MM.1S (cell line): ENCODE measurements around the gene OSBP.

Experiments used
- DNase-seq: peaks from one replicate; pipeline ENCODE4 v3.0.0-alpha.2; 2015
- H2AFZ ChIP-seq: fragments of 300-600 bp; sonication (generic); 2 replicates; pipeline ENCODE4 v1.6.0; 2016; ENCODE audit warnings: antibody characterized with exemption, low read length
- H3F3A ChIP-seq: fragments of 300-600 bp; sonication (generic); 2 replicates; pipeline ENCODE4 v1.6.1; 2016; ENCODE audit warnings: mild to moderate bottlenecking, antibody characterized with exemption, low read length, moderate library complexity, mixed read lengths; ENCODE audit not compliant: insufficient read depth
- H3K27ac ChIP-seq: fragments of 300-600 bp; sonication (generic); 2 replicates; pipeline ENCODE4 v1.5.1; 2016; ENCODE audit warnings: mild to moderate bottlenecking, low read length
- H3K27me3 ChIP-seq: fragments of 300-600 bp; sonication (generic); replicated peaks from 2 replicates; pipeline ENCODE4 v1.6.0; 2016; ENCODE audit warnings: low read length; ENCODE audit not compliant: insufficient read depth
- H3K36me3 ChIP-seq: fragments of 300-600 bp; sonication (generic); replicated peaks from 2 replicates; pipeline ENCODE4 v1.6.1; 2016; ENCODE audit warnings: mild to moderate bottlenecking, low read length, mixed read lengths; ENCODE audit not compliant: insufficient read depth
- H3K4me1 ChIP-seq: fragments of 300-600 bp; sonication (generic); 2 replicates; pipeline ENCODE4 v1.6.1; 2016; ENCODE audit warnings: low read length, mixed read lengths
- H3K4me2 ChIP-seq: fragments of 300-600 bp; sonication (generic); 2 replicates; pipeline ENCODE4 v1.6.0; 2016; ENCODE audit warnings: low read depth, low read length
- H3K4me3 ChIP-seq: fragments of 300-600 bp; sonication (generic); 2 replicates; pipeline ENCODE4 v1.5.1; 2016; ENCODE audit warnings: low read length, mixed read lengths
- H3K79me2 ChIP-seq: fragments of 300-600 bp; sonication (generic); 2 replicates; pipeline ENCODE4 v1.6.1; 2016; ENCODE audit warnings: mixed run types, low read length, mixed read lengths
- H3K9ac ChIP-seq: fragments of 300-600 bp; sonication (generic); 2 replicates; pipeline ENCODE4 v1.6.1; 2016; ENCODE audit warnings: low read length, mixed read lengths
- H3K9me2 ChIP-seq: fragments of 300-600 bp; sonication (generic); replicated peaks from 2 replicates; pipeline ENCODE4 v1.6.1; 2016; ENCODE audit warnings: mild to moderate bottlenecking, low read length, mixed read lengths; ENCODE audit not compliant: insufficient read depth
- H3K9me3 ChIP-seq: fragments of 300-600 bp; sonication (generic); replicated peaks from 2 replicates; pipeline ENCODE4 v1.6.1; 2016; ENCODE audit warnings: mild to moderate bottlenecking, low read length, mixed read lengths; ENCODE audit not compliant: insufficient read depth
- H4K20me1 ChIP-seq: fragments of 300-600 bp; sonication (generic); 2 replicates; pipeline ENCODE4 v1.6.1; 2016; ENCODE audit warnings: mild to moderate bottlenecking, low read length, moderate library complexity, mixed read lengths; ENCODE audit not compliant: insufficient read depth
- EZH2 ChIP-seq: fragments of 300-600 bp; sonication (generic); optimal IDR thresholded peaks from 2 replicates; pipeline ENCODE3; 2017; ENCODE audit warnings: low read depth, mild to moderate bottlenecking, antibody characterized with exemption, low read length, mixed read lengths
- EZH2phosphoT487 ChIP-seq: fragments of 300-600 bp; sonication (generic); IDR thresholded peaks from 2 replicates; pipeline ENCODE4 v1.6.1; 2018; ENCODE audit warnings: antibody characterized with exemption, low read length
- TF ChIP-seq, protein P1 (sequence below): fragments of 300-600 bp; sonication (generic); IDR thresholded peaks from 2 replicates; pipeline ENCODE4 v1.5.1; 2016; ENCODE audit warnings: antibody characterized with exemption, low read length, mixed read lengths

Gene OSBP

DNA sequence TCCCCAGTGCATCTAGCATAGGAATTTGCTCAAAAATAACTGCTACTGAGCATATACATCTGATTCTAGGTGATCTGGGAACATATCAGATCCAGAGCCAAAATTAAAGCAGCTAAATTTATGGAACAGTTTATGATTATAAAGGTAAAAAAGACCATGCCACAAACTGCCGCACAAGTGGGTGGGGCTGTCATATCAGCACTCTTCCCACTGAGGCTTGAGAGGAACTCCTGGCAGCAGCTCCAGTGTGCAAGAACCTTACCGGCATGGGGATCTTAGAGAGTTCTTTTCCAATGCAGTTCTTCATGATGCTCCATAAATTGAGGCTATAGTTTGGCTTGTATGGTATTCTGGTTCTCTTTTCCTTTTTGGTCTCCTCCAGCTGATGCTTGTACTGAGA lies 15.3 kb downstream of the OSBP start:
- peaks cover 33% of the 10 kb centered on the region for H3K79me2 ChIP-seq
- no peaks in the 10 kb centered on the region for H3K9me2 ChIP-seq
- H3K4me3 ChIP-seq = no peak overlapping the region
- H3K36me3 ChIP-seq = peaks cover 23% of the 10 kb centered on the region
- H2AFZ ChIP-seq = no peak overlapping the region
- no peaks in the 10 kb centered on the region for H4K20me1 ChIP-seq
- H3F3A ChIP-seq = no peaks in the 10 kb centered on the region
- no peak for DNase-seq
- no peaks in the 10 kb centered on the region for H3K27me3 ChIP-seq
- no peak overlapping the region for H3K27ac ChIP-seq
- H3K4me1 ChIP-seq = no peaks in the 10 kb centered on the region
- no peak overlapping the region for H3K9ac ChIP-seq
- no peak for TF ChIP-seq EZH2
- TF ChIP-seq, protein P1, sequence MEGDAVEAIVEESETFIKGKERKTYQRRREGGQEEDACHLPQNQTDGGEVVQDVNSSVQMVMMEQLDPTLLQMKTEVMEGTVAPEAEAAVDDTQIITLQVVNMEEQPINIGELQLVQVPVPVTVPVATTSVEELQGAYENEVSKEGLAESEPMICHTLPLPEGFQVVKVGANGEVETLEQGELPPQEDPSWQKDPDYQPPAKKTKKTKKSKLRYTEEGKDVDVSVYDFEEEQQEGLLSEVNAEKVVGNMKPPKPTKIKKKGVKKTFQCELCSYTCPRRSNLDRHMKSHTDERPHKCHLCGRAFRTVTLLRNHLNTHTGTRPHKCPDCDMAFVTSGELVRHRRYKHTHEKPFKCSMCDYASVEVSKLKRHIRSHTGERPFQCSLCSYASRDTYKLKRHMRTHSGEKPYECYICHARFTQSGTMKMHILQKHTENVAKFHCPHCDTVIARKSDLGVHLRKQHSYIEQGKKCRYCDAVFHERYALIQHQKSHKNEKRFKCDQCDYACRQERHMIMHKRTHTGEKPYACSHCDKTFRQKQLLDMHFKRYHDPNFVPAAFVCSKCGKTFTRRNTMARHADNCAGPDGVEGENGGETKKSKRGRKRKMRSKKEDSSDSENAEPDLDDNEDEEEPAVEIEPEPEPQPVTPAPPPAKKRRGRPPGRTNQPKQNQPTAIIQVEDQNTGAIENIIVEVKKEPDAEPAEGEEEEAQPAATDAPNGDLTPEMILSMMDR = no peak
- no peak for TF ChIP-seq EZH2phosphoT487
- no peak overlapping the region for H3K4me2 ChIP-seq
- H3K9me3 ChIP-seq = no peaks in the 10 kb centered on the region

DNA sequence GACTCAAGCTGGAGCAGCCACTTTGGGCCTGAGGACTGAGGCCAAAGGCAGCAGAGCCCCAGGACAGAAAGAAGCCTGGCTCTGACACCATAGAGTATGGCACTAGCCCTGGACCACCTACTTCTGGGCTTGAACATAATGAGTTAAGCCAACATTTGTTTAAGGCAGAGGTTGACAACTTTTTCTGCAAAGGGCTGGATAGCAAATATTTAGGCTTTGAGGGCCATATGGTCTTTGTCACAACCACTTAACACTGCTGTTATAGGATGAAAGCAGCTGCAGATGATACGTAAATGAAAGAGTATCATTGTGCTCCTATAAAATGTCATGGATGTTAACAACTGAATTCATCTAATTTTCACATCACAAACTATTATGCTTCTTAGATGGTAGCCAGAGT lies 16.6 kb downstream of the OSBP start:
- Histone ChIP-seq H3K36me3 (peaks cover 23% of the 10 kb centered on the region), H3F3A (no peaks in the 10 kb centered on the region), H3K4me3 (no peak overlapping the region), H2AFZ (no peak overlapping the region), H3K79me2 (peaks cover 24% of the 10 kb centered on the region), H3K9me3 (no peaks in the 10 kb centered on the region), H3K27ac (no peak overlapping the region), H4K20me1 (no peaks in the 10 kb centered on the region), H3K9me2 (no peaks in the 10 kb centered on the region), H3K9ac (no peak overlapping the region), H3K4me2 (no peak overlapping the region), H3K4me1 (no peaks in the 10 kb centered on the region), H3K27me3 (no peaks in the 10 kb centered on the region)
- TF ChIP-seq EZH2phosphoT487 (no peak), EZH2 (no peak)
- TF ChIP-seq, protein P1 = no peak
- no peak for DNase-seq

DNA sequence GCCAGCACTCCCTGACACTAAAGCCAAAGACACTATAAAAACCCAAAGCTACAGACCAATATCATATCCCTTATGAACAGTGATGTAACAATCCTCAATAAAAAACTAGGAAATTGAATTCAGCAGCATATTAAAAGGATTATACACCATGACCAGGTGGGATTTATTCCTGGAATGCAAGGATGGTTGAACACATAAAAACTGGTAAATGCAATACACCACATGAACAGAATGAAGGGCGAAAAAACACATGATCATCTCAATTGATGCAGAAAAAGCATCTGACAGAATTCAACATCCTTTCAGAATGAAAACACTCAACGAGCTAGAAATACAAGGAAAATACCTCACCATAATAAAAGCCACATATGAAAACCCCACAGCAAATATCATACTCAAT lies 31.3 kb downstream of the OSBP start:
- Histone ChIP-seq H3K27me3 (no peaks in the 10 kb centered on the region), H3K9me3 (no peaks in the 10 kb centered on the region), H4K20me1 (no peaks in the 10 kb centered on the region), H2AFZ (no peak overlapping the region), H3K4me2 (no peak overlapping the region), H3K36me3 (peaks cover 11% of the 10 kb centered on the region; the same call in 1 of the 2 replicates), H3K4me1 (no peaks in the 10 kb centered on the region), H3F3A (no peaks in the 10 kb centered on the region), H3K9me2 (no peaks in the 10 kb centered on the region), H3K27ac (no peak overlapping the region), H3K9ac (no peak overlapping the region), H3K79me2 (no peaks in the 10 kb centered on the region), H3K4me3 (no peak overlapping the region)
- TF ChIP-seq EZH2phosphoT487 = no peak
- TF ChIP-seq EZH2 = no peak
- TF ChIP-seq, protein P1 = no peak
- DNase-seq = no peak
